NCI-H1105 (cell line): ENCODE measurements around the gene FAM83G.
"Not testable (repeated sequence)": the region's sequence is repeated elsewhere in the genome, so short reads cannot be mapped to it uniquely, and the experiment has no call there.

ENCODE experiments used
- DNase-seq: peaks from one replicate; lab custom pipeline; 2025; lab: John Stamatoyannopoulos, UW

FAM83G gene, protein sequence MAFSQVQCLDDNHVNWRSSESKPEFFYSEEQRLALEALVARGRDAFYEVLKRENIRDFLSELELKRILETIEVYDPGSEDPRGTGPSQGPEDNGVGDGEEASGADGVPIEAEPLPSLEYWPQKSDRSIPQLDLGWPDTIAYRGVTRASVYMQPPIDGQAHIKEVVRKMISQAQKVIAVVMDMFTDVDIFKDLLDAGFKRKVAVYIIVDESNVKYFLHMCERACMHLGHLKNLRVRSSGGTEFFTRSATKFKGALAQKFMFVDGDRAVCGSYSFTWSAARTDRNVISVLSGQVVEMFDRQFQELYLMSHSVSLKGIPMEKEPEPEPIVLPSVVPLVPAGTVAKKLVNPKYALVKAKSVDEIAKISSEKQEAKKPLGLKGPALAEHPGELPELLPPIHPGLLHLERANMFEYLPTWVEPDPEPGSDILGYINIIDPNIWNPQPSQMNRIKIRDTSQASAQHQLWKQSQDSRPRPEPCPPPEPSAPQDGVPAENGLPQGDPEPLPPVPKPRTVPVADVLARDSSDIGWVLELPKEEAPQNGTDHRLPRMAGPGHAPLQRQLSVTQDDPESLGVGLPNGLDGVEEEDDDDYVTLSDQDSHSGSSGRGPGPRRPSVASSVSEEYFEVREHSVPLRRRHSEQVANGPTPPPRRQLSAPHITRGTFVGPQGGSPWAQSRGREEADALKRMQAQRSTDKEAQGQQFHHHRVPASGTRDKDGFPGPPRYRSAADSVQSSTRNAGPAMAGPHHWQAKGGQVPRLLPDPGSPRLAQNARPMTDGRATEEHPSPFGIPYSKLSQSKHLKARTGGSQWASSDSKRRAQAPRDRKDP

DNA sequence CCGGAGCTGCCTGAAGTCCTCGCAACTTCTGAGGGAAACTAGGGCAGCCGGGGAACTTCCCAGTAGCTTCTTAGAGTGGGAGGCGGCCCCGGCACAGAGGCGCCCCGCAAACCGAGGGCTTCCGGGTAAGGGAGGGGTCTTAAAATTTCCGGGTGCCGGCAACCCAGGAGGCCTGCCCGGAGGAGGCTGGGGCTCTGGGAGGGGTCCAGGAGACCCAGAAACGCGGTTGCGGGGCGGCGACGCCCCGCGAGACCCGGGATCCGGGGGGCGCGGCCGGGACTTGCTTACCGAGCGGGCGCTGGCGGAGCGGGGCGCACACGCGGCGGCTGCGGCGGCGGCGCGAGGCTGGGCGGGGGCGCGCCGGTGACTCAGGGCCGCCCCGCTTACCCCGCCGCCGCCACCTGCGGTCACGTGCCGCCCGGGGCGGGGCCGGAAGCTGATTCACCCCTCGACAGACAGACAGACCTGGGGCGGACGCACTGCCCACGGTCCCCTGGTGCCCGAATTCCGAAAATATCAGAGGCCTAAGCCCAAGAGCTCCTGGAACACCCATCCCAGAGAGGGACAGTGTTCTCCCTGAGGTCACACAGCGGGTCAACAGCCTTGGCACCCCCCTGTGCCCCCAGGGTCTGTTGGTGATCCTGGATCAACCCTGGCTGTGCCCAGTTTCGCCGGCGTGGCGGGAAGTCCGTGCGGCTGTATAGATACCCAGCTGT, at the start of gene FAM83G:
Gene FAM83G, minus strand, starts transcription at position 344 of the 716 bp plus-strand sequence. CDS start 723 bp downstream, outside the sequence.
- peak; percentile 10 for DNase-seq

DNA sequence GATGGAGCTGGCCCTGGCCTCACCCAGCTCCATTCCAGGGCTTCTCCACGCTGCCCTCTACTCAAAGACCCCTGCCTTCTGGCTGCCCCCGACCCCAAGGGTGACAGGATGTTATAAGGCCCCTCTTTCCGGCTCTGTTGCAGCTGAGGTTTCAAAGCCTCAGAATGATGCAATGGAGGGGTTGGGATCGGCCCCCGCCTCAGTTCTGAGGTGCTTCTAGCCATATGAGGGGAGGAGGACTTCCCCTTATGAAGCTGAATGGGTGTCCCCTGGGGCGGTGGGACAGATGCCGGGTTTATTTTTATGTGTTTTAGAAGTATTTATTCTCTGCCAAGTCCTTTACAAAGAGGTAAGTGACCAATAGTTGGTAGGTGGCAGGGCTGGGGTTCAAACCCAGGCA, 44.3 kb upstream of the FAM83G start:
- not testable (repeated sequence) for DNase-seq

DNA sequence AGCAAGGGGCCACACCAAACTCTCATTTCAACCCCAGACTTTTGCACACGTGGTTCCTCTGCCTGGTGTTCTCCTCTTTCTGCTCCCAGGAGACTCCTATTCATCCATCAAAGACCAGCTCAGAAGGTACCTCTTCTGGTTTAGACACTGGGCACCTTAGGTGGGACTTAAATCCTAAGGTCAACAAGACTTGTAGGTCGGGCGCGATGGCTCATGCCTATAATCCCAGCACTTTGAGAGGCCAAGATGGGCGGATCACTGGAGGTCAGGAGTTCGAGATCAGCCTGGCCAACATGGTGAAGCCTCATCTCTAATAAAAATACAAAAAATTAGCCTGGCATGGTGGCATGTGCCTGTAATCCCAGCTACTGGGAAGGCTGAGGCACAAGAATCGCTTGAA, 42.9 kb upstream of the FAM83G start:
- not testable (repeated sequence) for DNase-seq

DNA sequence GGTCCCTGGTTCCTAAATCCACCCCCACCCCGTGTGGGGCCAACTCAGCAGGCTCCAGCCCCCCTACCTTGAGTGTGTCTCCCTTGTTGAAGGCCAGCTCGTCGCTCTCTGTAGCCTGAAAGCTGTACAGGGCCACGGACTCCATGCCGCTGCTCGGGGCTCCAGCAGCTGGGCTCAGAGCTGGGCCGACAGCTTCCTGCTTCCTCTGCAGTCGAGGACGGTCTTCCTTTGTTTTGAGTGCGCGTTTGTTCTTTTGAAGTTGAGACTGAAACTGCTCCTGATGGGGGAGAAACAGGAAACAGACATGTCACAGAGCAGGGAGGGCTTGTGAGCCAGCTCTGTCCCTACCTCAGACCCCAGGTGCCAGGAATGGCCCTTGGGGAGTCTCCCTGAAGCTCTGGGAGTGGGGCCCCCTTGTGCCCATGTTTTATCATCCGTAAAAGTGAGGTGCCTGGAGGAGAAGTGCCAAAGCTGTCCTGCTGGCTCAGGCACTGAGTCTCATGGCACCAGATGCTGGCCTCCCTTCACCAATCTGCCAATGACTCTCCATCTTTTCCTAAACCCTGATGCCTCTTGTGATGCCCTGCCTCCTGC, 42.3 kb upstream of the FAM83G start, which contains the start of gene GRAP:
Gene GRAP, minus strand, starts transcription at position 176 of the 594 bp plus-strand sequence. Its CDS starts 31 bp downstream, at position 145.
- not testable (repeated sequence) for DNase-seq

DNA sequence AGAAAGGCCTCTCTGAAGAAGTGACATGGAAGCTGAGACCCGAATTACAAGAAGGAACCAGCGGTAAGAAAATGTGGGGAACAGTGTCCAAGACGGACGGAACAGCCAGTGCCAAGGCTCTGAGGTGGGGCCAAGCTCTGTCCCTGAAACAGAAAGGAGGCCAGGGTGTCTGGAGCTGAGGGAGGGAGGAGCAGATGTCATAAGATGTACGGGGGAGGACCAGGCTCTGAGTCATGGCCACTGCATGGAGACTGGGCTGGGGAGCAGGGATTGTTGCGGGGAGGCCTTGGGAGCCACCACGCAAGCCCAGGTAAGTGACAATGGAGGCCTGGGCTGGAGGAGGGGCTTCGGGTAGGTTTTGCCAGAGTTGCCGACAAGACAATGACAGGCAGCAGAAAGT, 40.1 kb upstream of the FAM83G start:
- not testable (repeated sequence) for DNase-seq

DNA sequence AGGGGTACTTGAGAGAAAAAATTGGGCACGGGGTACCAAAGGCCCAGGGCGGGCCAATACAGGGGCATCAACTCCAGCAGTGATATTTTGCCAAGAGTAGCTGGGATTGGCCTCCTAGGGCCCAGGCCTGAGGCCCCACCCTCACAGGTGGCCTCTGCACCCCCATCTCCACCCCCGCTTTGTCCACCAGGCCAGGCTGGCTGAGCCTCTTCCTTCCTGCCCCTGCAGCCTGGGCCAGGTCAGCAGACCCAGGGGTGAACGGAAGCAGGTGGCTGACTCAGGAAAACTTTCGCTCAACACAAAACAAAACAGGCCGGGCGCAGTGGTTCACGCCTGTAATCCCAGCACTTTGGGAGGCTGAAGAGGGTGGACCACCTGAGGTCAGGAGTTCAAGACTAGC, 38.5 kb upstream of the FAM83G start:
- DNase-seq = not testable (repeated sequence)

DNA sequence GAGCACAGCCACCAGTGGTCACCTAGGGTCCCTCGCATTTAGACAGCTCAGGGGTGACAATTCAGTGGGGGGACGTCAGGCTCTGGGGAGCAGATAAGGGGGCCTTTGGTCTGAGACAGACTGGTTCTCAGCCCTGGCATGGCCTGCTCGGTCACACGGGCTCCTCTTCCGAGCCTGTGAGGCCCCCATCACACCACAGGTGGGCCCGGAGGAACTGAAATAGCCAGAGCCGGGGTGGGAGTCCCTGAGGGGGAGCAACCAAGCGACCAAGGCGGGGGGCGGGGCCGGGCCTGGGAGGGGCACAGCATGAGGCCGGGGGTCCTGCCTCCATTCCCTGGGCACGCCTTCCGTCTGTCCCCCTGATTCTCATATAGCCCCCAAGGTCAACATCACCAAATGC, 37.8 kb upstream of the FAM83G start:
- not testable (repeated sequence) for DNase-seq

DNA sequence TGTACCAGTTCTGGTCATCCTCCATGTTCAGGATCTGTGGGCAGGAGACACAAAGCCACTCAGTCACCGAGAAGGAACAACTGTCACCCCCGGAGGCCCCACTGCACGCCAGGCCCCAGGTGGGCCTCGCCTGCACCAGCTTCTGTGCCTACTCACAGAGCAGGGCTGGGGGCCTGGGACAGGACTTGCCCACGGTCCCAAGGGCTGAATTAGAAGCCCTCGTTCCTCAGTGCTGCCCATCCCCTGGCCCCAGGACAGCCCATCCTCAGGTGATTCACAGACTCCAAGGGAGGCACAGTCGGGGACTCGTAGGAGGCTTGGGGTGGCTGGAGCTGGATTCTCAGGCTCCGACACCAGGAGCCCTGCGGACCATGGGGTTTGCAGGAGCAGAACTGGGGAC, 37.3 kb upstream of the FAM83G start:
- DNase-seq = not testable (repeated sequence)

DNA sequence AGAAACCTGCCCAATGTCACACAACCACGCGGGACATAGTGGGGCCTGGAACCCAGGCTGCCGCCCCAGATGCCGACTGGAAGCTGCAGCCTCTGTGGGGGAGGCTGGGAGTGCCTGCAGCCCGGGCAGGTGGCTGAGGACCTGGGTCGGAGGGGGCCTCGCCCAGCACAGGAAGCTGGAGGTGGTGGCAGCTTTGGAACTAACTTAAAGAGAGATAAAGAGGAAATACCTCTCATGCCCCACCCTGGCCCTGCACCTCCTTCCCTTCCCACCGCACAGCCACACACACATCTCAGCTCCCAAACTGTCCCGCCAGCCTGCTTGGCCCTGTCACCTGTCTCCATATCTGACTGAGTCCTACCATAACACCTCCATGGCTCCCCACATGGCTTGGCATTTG, 35.8 kb upstream of the FAM83G start:
- not testable (repeated sequence) for DNase-seq

DNA sequence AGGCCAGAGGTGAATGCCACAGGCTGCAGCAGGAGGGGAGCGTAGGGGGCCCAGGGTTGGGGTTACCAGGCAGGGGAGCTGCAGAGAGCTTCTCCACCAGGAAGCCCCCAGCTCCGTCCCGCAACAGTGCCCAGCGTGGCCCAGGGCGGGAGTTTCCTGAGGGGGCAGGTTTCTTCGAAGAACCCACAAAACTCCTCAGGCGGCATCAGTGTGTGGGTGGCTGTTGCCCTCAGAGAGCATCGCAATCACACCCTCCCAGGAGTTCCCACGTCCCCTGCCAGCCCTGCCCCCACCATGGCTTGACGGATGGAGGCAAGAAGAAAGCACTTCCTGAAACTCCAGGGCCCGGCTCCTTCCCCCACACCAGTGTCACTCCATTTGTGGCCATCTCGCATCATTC, 34.2 kb upstream of the FAM83G start:
- DNase-seq = not testable (repeated sequence)

DNA sequence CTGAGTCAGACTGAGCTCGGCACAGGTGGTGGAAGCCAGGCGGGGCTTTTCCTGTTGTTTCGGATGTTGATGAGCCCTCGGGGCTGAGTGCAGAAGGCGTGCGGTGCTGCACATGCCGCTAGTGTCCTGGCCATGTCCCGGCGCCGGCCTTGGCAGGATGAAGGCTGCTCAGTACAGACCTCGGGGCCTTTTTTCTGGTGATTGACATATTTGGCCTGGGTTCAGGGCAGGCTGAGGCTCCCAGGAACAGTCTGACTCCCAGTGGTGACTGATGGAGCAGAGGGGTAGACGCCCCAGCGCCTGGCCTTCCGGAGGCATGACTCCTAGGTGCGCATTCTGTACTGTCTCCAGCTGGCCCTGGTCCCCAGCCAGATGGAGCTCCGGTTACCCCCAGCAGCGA, 33.4 kb upstream of the FAM83G start:
- not testable (repeated sequence) for DNase-seq

DNA sequence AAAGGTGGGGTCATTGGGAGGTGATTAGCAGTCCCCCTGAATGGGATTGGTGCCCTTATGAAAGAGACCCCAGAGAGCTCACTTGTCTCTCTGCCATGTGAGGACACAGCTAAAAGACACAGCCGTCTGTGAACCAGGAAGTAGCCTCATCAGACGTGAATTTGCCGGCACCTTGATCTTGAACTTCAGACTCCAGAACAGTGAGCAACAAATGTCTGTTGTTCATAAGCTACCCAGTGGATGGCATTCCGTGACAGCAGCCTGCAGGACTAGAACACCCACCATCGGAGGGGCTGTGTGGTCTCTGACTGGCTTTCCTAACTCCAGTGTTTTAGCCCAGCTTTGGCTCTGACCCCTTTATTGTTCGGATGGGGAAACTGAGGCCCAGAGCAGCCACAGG, 33.0 kb upstream of the FAM83G start:
- DNase-seq = not testable (repeated sequence)

DNA sequence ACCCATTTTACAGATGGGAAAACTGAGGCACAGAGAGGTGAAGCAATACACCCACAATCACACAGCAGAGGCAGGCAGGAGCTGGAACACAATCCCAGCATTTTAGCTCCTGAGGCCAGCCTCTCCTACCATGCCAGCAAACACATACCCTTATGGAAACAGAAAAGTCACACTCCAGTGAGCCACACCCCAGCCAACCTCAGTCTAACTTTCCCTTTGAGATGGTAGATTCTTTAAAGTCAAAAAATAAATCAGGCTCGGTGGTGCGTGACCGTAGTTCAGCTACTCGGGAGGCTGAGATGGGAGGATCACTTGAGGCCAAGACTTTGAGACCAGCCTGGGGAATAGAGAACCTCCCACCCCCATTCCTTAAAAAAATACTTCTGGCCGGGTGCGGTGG, 31.6 kb upstream of the FAM83G start:
- DNase-seq = not testable (repeated sequence)

DNA sequence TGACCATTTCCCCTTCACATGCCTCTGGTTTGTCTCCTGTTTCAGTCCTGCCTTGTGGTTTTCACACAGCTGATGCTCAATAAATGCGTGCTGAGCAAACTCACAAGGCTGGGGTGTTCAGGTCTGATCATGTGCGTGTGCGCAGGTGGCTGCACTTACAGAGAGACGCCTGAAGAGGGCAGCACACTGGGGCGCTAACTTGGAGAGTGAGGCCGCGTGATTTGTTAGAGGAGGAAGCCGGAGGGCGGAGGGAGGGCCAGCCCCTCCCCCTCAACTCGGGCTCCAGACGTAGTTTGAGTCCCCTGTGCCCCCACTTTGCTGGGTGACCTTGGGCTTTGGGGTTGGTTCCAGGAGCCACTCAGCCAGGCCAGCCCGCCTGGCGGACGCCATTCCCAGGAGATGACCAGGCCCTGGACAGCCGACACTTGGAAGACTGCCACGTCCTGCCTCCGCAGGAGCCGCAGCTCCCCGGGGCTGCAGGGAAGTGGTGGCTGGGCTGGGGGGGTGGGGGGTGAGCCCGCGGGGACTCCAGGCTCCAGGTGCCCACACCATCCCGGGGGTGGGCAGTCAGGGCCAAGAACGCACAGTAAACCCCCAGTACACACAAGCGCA, 27.9 kb upstream of the FAM83G start:
- not testable (repeated sequence) for DNase-seq

DNA sequence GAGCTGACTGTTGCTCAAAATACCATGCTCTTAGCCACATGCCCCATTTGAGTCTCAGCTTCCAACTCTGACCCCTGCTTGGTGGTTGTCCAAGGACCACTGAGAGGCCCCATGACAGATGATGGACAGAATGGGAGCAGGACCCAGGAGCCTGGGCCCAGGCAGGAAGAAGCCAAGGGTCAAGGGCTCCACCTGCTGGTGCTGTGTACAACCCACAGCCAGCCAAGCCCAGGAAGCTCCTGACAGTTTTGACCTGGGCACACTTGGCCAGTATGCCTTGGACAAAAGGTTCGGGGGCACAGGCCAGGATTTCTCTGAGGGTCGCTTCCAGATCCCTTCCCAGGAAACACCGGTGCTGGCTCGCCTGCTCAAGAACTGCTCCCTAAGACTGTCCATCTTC, 27.2 kb upstream of the FAM83G start:
- not testable (repeated sequence) for DNase-seq

DNA sequence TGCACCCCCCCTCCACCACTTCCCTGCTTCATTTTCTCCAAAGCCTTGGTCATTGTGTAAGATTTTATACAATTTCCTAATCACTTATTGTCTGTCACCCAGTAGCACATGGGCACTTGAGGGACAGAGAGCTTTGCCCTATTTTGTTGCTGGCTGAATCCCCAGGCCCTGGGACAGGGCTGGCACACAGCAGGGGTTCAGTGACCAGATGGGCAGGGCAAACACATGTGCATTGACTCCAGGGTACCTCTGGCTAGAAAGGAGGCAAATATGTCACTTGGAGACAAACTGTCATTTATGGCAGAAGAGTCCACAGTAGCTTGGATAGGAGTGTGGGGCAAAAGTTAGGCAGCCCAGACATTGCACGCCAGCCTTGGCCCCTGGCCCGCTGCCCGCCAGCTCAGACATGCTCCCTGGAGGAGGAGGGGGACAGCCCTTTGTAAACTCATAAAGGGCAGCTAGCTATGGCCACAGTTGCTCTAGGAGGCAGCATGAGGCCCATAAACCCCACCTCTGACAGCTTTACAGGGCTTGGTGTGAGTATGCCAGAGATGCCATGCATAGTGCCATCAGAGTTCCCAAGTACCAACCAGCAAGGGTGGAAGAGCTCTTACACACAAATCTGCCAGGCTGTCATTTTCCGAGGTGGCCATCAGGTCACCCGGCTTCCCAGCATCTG, 26.3 kb upstream of the FAM83G start:
- not testable (repeated sequence) for DNase-seq

DNA sequence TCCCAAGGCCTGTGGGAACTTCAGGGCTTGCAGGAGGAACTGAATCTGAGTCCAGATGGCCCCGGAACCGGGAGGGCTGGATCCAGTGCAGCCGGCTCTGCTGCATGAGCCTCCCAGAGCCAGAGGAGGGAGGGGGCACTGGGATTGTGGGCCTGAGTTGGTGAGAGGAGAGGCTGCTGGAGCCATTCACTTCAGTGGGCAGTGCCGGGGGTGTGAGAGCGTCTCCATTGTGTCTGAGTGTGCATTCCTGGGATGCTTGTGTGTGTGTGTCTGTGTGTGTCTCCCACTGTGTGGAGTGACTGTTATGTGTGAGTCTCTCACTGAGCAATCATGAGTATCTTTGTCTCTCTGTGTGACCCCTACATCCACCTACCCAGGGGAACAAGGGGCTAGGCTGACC, 25.2 kb upstream of the FAM83G start:
- DNase-seq = not testable (repeated sequence)

DNA sequence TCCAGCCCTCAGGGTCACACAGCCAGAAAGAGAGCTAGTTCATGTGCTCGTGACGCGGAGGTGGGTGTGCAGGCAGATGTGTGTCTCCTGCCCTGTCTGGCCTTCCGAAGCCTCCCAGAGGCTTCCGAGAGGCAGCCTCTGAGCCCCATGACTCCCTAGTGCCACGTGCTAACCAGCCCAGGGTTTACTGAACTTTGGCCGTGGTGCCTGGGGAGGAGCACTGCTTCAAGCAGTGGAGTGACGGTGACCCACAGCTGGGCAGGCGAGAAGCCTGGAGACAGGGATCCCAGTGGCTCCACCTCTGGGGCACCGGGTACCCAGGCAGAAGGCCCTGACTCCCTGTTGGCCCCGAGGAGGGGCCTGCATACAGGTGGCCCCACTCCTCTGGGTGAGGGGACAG, 24.1 kb upstream of the FAM83G start:
- DNase-seq = not testable (repeated sequence)

DNA sequence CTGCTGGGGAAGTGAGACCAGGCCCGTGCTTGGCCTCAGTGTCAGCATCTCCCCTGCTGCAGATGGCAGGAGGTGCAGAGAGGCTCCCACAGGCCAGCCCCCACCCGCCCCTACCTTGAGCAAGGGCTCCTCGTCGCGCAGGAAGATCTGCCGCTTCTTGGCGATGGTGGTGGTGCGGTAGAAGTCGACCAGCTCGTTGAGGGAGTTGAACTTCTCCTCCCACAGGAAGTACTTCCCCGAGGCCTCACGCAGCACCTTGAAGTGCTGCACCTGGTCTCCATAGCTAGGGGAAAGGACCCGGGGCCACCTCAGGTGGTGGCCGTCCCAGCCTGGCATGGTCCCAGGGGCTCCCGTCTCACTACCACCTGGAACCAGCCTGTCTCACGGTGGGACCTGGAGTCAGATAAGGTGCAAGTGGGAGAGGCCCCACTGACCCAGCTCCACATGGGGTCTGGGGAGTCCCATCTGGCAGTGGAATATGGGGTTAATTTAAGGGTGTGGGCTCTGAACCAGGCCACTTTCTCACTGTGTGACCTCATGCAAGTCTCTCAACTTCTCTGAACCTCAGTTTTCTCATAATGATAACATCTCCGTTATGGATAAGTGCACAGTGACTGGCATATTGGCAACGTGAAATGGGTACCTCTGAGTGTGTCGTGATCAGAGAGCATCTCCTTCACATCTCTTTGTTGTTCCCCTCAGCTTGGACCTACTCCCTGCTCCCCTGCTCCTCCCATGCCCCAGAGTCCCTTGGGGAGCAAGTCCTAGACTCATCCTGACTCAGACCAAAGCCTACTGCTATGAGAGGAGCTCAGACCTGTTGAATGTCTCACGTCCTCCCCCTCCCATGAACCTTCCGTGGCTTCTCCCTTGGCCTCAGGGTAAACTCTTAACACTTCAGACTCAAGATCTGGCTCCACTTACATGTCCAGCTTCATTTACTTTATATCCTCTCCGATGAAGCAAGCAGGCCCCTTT, 19.8 kb upstream of the FAM83G start:
- no peak for DNase-seq
